ENCODE results near the gene ENTPD3.

GRCh38 chr3:40350529-40350928 is 36.5 kb upstream of the ENTPD3 start:
- no peak for TF ChIP-seq POLR2A (IDR thresholded peaks at IDR 0.05; ENCODE audit: low read length)
- TF ChIP-seq GATA1 (IDR thresholded peaks at IDR 0.05; ENCODE audit: low read depth, low read length) = no peak
